Measurements from ENCODE around the gene OR10H3. TPM values are rescaled to one million over a fixed set of nuclear protein-coding genes. Genes with fewer than 3 reads are reported as not detected.
"Not testable (repeated sequence)": the region's sequence is repeated elsewhere in the genome, so short reads cannot be mapped to it uniquely, and the experiment has no call there.

Gene OR10H3
- total and polyA plus RNA-seq, 2 donors, result not detected

DNA sequence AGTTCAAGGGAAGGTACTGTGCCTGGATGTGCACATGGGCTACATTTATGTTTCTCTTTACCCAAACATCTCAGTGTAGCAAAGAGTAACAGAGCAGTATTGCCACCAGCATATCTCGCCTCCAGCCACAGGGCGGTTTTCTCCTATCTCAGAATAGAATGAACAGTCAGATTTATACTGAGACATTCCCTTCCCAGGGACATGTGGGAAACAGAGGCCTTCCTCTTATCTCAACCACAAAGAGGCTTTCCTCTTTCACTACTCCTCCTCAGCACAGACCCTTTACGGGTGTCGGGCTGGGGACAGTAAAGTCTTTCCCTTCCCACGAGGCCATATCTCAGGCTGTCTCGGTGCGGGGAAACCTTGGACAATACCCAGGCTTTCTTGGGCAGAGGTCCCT lies 45.1 kb downstream of the OR10H3 start:
- H3K4me1 ChIP-seq (ENCODE audit: control insufficient read depth in 2 of 2, insufficient read depth in 2 of 2, low read length in 2 of 2); H3K4me3 ChIP-seq (ENCODE audit: low read length in 2 of 2); H3K27ac ChIP-seq (ENCODE audit: low read depth in 1 of 2, low read length in 1 of 2); DNase-seq (ENCODE audit: low read depth in 6 of 9, low spot score in 9 of 9); H3K36me3 ChIP-seq (ENCODE audit: control insufficient read depth in 2 of 2, insufficient read depth in 2 of 2, low read length in 1 of 2); H3K27me3 ChIP-seq (ENCODE audit: control insufficient read depth in 2 of 2, insufficient read depth in 1 of 2, low read length in 1 of 2); H3K9me3 ChIP-seq (ENCODE audit: control insufficient read depth in 2 of 2, insufficient read depth in 1 of 2, low read length in 1 of 2): not testable (repeated sequence)
- WGBS, result 41% methylated on average over 7 of the region's 7 CpGs

DNA sequence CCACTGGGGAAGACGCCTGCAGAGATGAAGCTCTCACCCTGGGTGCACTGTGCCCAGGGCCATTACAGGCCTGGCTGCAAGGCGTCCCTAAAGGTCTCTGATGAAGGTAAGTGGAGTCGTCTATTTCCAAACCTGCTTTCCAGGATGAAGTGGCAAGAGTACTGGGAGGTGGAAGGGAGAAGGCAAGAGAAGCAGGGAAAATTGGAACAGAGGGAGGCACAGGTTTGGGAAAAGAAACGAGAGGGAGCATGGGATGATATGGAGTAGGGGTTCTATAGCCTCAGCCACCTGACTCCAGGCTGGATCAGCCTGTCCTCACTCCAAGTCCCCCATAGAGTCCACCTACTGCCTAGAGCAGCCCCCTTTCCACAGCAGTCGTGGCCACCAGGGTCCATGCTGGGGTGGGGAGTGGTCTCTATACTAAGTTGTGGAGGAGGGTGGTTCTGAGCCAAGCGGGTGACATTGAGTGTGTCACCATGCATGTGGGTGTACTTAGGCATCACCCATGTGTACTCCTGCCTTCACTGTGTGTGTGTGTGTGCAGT lies 49.9 kb downstream of the OR10H3 start, which contains the start of gene OR10H5:
TSS of gene OR10H5 (plus strand) at position 51 of the 545 bp plus-strand sequence. CDS start 6,388 bp downstream, outside the sequence.
- no peak within 1 kb of the TSS for H3K27ac ChIP-seq (ENCODE audit: low read depth in 1 of 2, low read length in 1 of 2)
- no peaks in the 10 kb centered on the region for H3K36me3 ChIP-seq (ENCODE audit: control insufficient read depth in 2 of 2, insufficient read depth in 2 of 2, low read length in 1 of 2)
- no peak within 1 kb of the TSS for H3K4me3 ChIP-seq (ENCODE audit: low read length in 2 of 2)
- DNase-seq (ENCODE audit: low read depth in 6 of 9, low spot score in 9 of 9), result no peak
- peaks cover 0 to 3% of the 10 kb centered on the region in 2 donors for H3K9me3 ChIP-seq (ENCODE audit: control insufficient read depth in 2 of 2, insufficient read depth in 1 of 2, low read length in 1 of 2)
- 81% methylated on average over 6 of the region's 6 CpGs for whole genome bisulfite sequencing
- H3K4me1 ChIP-seq (ENCODE audit: control insufficient read depth in 2 of 2, insufficient read depth in 2 of 2, low read length in 2 of 2), result no peaks in the 10 kb centered on the region
- peaks cover 0 to 10% of the 10 kb centered on the region in 2 donors for H3K27me3 ChIP-seq (ENCODE audit: control insufficient read depth in 2 of 2, insufficient read depth in 1 of 2, low read length in 1 of 2)

DNA sequence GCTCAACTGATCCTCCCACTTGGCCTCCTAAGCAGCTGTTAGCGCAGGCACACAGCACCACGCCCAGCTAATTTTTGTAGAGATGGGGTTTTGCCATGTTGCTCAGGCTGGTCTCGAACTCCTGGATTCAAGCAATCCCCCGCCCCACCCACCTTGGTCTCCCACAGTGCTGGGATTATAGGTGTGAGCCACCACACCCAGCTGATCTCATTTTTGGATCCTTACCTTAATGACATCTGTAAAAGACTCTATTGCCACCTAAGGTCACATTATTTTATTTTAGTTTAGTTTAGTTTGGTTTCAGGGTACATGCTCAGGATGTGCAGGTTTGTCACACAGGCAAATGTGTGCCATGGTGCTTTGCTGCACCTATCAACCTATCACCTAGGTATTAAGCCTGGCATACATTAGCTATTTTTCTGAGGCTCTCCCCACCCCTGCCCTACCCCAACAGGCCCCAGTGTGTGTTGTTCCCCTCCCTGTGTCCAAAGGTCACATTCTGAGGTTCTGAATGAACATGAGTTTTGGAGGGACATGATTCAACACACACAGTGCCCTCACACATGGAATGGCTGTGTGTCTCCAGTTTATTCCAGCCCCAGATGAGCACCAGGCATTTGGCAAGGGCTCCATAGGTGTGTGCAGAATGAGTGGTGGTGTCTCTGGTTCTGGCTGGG lies 50.9 kb downstream of the OR10H3 start:
- H3K36me3 ChIP-seq (ENCODE audit: control insufficient read depth in 2 of 2, insufficient read depth in 2 of 2, low read length in 1 of 2), result no peaks in the 10 kb centered on the region
- 90% methylated on average over 4 of the region's 4 CpGs for WGBS
- DNase-seq (ENCODE audit: low read depth in 6 of 9, low spot score in 9 of 9), result no peak
- no peaks in the 10 kb centered on the region for H3K4me1 ChIP-seq (ENCODE audit: control insufficient read depth in 2 of 2, insufficient read depth in 2 of 2, low read length in 2 of 2)
- peaks cover 0 to 10% of the 10 kb centered on the region in 2 donors for H3K27me3 ChIP-seq (ENCODE audit: control insufficient read depth in 2 of 2, insufficient read depth in 1 of 2, low read length in 1 of 2)
- H3K4me3 ChIP-seq (ENCODE audit: low read length in 2 of 2), result no peak overlapping the region
- H3K27ac ChIP-seq (ENCODE audit: low read depth in 1 of 2, low read length in 1 of 2), result no peak overlapping the region
- H3K9me3 ChIP-seq (ENCODE audit: control insufficient read depth in 2 of 2, insufficient read depth in 1 of 2, low read length in 1 of 2), result peaks cover 0 to 3% of the 10 kb centered on the region in 2 donors

DNA sequence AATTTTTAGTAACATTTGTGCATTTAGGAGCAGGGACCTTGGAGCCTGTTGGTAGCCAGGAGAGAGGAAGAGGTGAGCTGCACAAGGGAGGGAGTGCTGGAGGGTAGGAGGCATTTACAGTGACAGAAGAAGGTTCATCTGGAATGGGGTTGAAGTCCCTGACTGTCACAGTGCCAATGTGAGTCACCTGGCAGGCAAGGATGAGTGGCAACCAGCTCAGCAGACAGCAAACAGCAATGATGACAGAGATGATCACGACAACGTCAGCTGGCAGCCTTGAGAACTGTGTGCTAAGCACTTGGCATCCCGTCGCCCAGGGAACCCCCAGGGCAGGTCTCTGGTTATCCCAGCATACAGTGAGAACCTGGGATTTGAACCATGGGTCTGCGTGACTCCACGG lies 52.3 kb downstream of the OR10H3 start:
- peaks cover 0 to 3% of the 10 kb centered on the region in 2 donors for H3K9me3 ChIP-seq (ENCODE audit: control insufficient read depth in 2 of 2, insufficient read depth in 1 of 2, low read length in 1 of 2)
- WGBS, result 76% methylated on average over 6 of the region's 6 CpGs
- H3K4me1 ChIP-seq (ENCODE audit: control insufficient read depth in 2 of 2, insufficient read depth in 2 of 2, low read length in 2 of 2), result no peaks in the 10 kb centered on the region
- no peak for DNase-seq (ENCODE audit: low read depth in 6 of 9, low spot score in 9 of 9)
- no peaks in the 10 kb centered on the region for H3K36me3 ChIP-seq (ENCODE audit: control insufficient read depth in 2 of 2, insufficient read depth in 2 of 2, low read length in 1 of 2)
- H3K4me3 ChIP-seq (ENCODE audit: low read length in 2 of 2), result no peak overlapping the region
- H3K27me3 ChIP-seq (ENCODE audit: control insufficient read depth in 2 of 2, insufficient read depth in 1 of 2, low read length in 1 of 2), result peaks cover 0 to 10% of the 10 kb centered on the region in 2 donors
- H3K27ac ChIP-seq (ENCODE audit: low read depth in 1 of 2, low read length in 1 of 2), result no peak overlapping the region

Other genes starting within 250 kb of the OR10H3 start
- gene CYP4F22, start 229.5 kb upstream of the OR10H3 start, total RNA-seq, result 0.09 TPM
- gene CYP4F22, start 229.5 kb upstream of the OR10H3 start, polyA plus RNA-seq, result 0.64 TPM
- gene CYP4F8, start 122.8 kb upstream of the OR10H3 start, total RNA-seq, result 0.28 TPM
- 18.3 TPM for gene CYP4F8, start 122.8 kb upstream of the OR10H3 start, polyA plus RNA-seq
- 0.24 TPM for gene CYP4F3, start 97.1 kb upstream of the OR10H3 start, total RNA-seq
- 2.1 TPM for gene CYP4F3, start 97.1 kb upstream of the OR10H3 start, polyA plus RNA-seq
- gene CYP4F12, start 64.9 kb upstream of the OR10H3 start, total RNA-seq, result 1.4 TPM
- gene CYP4F12, start 64.9 kb upstream of the OR10H3 start, polyA plus RNA-seq, result 6.8 TPM
- not detected for gene OR10H2, start 10.0 kb upstream of the OR10H3 start, total RNA-seq
- gene OR10H2, start 10.0 kb upstream of the OR10H3 start, polyA plus RNA-seq, result not detected
- not detected for gene OR10H5, start 49.7 kb downstream of the OR10H3 start, total RNA-seq
- gene OR10H5, start 49.7 kb downstream of the OR10H3 start, polyA plus RNA-seq, result 0.05 TPM
- gene OR10H1, start 77.7 kb downstream of the OR10H3 start, total RNA-seq, result not detected
- 0.09 TPM for gene OR10H1, start 77.7 kb downstream of the OR10H3 start, polyA plus RNA-seq
- 0.09 TPM for gene CYP4F2, start 160.1 kb downstream of the OR10H3 start, total RNA-seq
- 0.16 TPM for gene CYP4F2, start 160.1 kb downstream of the OR10H3 start, polyA plus RNA-seq
- not detected for gene CYP4F11, start 196.5 kb downstream of the OR10H3 start, total RNA-seq
- 0.07 TPM for gene CYP4F11, start 196.5 kb downstream of the OR10H3 start, polyA plus RNA-seq
- gene OR10H4, start 211.0 kb downstream of the OR10H3 start, total RNA-seq, result not detected
- not detected for gene OR10H4, start 211.0 kb downstream of the OR10H3 start, polyA plus RNA-seq

All from thymus (tissue), 11 donors.